Measurements from ENCODE around the gene SMPDL3B.

SMPDL3B gene

DNA sequence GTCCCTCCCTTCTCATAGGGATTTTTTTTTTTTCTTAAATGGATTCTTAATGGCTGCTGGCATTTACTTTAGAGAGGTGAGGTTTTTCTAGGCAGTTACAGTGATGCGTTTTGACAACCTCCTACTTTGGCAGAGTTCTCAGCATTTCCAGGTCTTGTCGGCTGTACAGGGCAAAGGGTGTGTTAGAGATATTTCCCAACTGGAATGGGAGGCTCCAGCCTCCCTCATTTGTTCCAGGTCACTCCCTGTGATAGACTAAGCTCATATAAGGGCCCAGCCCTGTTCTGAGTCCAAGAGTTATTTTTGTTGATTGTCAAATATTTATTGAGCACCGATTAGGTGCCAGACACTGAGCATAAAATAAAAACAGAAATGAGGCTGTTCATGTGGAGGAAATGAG, 17.3 kb downstream of the SMPDL3B start:
- DNase-seq (ENCODE audit: low read depth): no peak
- TF ChIP-seq, protein P1, sequence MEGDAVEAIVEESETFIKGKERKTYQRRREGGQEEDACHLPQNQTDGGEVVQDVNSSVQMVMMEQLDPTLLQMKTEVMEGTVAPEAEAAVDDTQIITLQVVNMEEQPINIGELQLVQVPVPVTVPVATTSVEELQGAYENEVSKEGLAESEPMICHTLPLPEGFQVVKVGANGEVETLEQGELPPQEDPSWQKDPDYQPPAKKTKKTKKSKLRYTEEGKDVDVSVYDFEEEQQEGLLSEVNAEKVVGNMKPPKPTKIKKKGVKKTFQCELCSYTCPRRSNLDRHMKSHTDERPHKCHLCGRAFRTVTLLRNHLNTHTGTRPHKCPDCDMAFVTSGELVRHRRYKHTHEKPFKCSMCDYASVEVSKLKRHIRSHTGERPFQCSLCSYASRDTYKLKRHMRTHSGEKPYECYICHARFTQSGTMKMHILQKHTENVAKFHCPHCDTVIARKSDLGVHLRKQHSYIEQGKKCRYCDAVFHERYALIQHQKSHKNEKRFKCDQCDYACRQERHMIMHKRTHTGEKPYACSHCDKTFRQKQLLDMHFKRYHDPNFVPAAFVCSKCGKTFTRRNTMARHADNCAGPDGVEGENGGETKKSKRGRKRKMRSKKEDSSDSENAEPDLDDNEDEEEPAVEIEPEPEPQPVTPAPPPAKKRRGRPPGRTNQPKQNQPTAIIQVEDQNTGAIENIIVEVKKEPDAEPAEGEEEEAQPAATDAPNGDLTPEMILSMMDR (IDR thresholded peaks at IDR 0.05; ENCODE audit: control insufficient read depth, extremely low read depth, insufficient read depth): no peak
- H3K4me3 ChIP-seq (ENCODE audit: low read depth, low read length): no peak overlapping the region

DNA sequence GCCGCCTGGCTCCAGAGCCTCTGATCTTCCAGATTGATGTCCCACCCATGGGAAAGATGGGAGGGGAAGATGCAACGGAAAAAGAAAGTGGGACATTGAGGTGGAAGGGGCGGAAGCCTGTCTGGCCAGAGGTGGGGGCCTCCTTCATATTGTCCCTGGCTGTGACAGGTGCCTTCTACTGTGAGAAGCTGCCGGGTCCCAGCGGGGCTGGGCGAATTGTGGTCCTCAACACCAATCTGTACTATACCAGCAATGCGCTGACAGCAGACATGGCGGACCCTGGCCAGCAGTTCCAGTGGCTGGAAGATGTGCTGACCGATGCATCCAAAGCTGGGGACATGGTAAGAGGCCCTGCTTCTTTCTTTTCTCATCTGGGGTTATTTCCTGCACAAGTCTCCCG, 19.4 kb downstream of the SMPDL3B start:
- TF ChIP-seq, protein P1 (IDR thresholded peaks at IDR 0.05; ENCODE audit: control insufficient read depth, extremely low read depth, insufficient read depth): no peak
- DNase-seq (ENCODE audit: low read depth): no peak
- H3K4me3 ChIP-seq (ENCODE audit: low read depth, low read length): no peak overlapping the region

DNA sequence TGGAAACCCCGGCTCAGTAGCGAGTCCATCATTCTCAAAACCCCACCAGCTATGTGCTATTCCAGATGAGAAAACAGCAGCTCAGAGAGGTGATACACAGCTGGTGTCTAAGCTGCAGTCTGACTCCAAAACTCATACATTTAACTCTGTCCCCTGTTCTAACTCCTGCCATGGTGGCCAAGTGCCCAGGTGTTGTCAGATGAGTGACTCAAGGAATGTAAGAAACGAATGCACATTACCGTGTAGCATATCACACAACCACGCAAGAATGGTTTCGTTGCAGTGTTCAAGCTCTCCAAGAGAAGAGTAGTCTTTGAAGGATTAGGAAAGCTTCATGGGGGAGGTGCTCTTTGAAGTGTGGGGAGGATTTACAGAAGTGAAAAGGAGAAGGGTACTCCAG, 20.3 kb downstream of the SMPDL3B start:
- DNase-seq (ENCODE audit: low read depth): no peak
- H3K4me3 ChIP-seq (ENCODE audit: low read depth, low read length): no peak overlapping the region
- TF ChIP-seq, protein P1 (IDR thresholded peaks at IDR 0.05; ENCODE audit: control insufficient read depth, extremely low read depth, insufficient read depth): no peak

DNA sequence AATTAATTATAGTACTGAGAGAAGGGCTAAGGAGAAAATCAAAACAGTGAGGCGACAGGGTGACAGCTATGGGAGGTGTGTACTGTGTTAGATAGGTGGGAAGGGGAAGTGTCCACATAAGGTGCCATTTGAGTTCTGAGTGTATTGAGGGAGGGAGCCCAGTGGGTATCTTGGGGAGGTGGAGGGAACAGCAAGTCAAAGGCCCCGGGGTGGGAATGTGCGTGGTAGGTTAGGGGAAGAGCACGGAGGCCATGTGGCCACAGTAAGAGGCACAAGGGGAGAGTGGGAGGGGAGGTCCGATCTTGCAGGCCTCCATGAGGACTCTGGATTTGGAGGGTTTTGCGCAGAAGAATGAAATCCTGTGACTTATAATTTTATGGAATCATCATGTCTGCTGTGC, 22.0 kb downstream of the SMPDL3B start:
- DNase-seq (ENCODE audit: low read depth): no peak
- TF ChIP-seq, protein P1 (IDR thresholded peaks at IDR 0.05; ENCODE audit: control insufficient read depth, extremely low read depth, insufficient read depth): no peak
- H3K4me3 ChIP-seq (ENCODE audit: low read depth, low read length): no peak overlapping the region

DNA sequence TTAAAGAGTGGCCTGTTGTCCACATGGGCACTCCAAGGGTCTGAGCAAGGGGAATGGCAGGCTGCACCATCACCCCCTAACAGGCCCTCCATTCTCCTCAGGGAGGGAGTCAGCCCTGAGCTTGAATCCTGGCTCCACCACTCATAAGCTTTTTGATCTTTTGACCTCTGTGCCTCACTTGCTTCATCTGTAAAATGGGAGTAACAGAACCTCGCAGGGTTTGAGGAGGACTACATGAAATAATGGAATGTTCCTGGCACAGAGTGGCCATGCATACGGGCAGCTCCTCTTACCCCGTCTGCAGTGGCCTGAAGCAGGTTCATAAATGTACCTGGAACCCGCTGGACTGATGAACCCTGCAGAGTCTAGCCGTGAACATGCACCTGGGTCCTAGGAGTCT, 22.9 kb downstream of the SMPDL3B start:
- no peak for DNase-seq (ENCODE audit: low read depth)
- no peak overlapping the region for H3K4me3 ChIP-seq (ENCODE audit: low read depth, low read length)
- TF ChIP-seq, protein P1 (IDR thresholded peaks at IDR 0.05; ENCODE audit: control insufficient read depth, extremely low read depth, insufficient read depth): no peak

DNA sequence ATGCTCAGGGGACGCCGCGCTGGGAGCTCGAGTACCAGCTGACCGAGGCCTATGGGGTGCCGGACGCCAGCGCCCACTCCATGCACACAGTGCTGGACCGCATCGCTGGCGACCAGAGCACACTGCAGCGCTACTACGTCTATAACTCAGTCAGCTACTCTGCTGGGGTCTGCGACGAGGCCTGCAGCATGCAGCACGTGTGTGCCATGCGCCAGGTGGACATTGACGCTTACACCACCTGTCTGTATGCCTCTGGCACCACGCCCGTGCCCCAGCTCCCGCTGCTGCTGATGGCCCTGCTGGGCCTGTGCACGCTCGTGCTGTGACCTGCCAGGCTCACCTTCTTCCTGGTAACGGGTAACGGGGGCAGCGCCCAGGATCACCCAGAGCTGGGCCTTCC, 23.7 kb downstream of the SMPDL3B start:
- no peak overlapping the region for H3K4me3 ChIP-seq (ENCODE audit: low read depth, low read length)
- DNase-seq (ENCODE audit: low read depth): no peak
- TF ChIP-seq, protein P1 (IDR thresholded peaks at IDR 0.05; ENCODE audit: control insufficient read depth, extremely low read depth, insufficient read depth): no peak

DNA sequence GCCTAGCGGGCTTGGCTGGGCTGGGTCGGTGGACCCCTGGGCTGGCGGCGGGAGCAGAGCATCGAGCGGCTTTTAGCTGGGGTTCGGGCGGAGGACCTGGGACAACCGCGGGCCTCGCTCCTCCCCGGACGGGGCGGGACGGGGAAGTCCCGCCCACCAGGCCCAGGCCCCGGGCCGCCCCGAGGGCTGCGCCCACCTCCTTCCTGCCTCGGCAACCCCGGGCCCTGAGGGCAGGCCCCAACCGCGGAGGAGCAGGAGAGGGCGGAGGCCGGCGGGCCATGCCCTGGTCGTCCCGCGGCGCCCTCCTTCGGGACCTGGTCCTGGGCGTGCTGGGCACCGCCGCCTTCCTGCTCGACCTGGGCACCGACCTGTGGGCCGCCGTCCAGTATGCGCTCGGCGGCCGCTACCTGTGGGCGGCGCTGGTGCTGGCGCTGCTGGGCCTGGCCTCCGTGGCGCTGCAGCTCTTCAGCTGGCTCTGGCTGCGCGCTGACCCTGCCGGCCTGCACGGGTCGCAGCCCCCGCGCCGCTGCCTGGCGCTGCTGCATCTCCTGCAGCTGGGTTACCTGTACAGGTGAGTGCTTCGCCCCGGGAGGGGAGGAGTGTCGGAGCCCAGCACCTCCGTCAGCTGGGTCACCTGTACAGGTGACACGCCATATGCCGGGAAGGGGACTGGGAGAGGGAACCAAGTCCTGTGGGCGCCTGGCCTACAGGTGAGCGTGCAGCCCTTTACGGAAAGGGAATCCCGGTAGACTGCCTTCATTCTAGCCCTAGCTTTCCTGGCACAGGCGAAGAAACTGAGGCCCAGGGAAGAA, 25.2 kb downstream of the SMPDL3B start, which contains the start of gene XKR8:
Gene XKR8 (plus strand): TSS at position 182 of the 812 bp plus-strand sequence. CDS start 97 bp downstream, at position 279.
- peak; percentile 45 for DNase-seq (ENCODE audit: low read depth)
- TF ChIP-seq, protein P1 (IDR thresholded peaks at IDR 0.05; ENCODE audit: control insufficient read depth, extremely low read depth, insufficient read depth): peak; percentile 85

More for the DNA sequence above, 25.2 kb downstream of the SMPDL3B start, which contains the start of gene XKR8:
- peak within 1 kb of the TSS; percentile 82 for H3K4me3 ChIP-seq (ENCODE audit: low read depth, low read length)

Data from LNCaP clone FGC (cell line).